K562 (cell line): ENCODE measurements around the gene SLX9.

Experiments used
- BCL6 ChIP-seq: fragments of 250-450 bp; sonication (Bioruptor Pico); IDR thresholded peaks from 2 replicates; pipeline ENCODE4 v1.4.0; 2020
- BRCA1 ChIP-seq, 2 experiments: fragments of 450-650 bp in 1 of 2; sonication (generic) in 1 of 2; formaldehyde crosslinking in 1 of 2; IDR thresholded peaks; 2 replicates each; pipeline versions ENCODE4 v1.5.0 to v1.6.1; 2017 to 2020; ENCODE audit warnings: mild to moderate bottlenecking in 1 of 2, missing genetic modification reagents in 1 of 2
- KLF1 ChIP-seq: fragments of 450-650 bp; IDR thresholded peaks from 2 replicates; pipeline ENCODE4 v1.6.1; 2016; ENCODE audit warnings: missing genetic modification characterization, missing compliant biosample characterization
- SETDB1 ChIP-seq: IDR thresholded peaks from one replicate; pipeline ENCODE4 v1.6.1; 2012; ENCODE audit warnings: low read length, control low read depth, inconsistent platforms
- TFE3 ChIP-seq: fragments of 450-650 bp; formaldehyde crosslinking; IDR thresholded peaks from 2 replicates; pipeline ENCODE4 v1.4.0; 2020; ENCODE audit warnings: mild to moderate bottlenecking, mixed read lengths
- YBX1 ChIP-seq: fragments of 450-650 bp; IDR thresholded peaks from 2 replicates; pipeline ENCODE4 v1.7.1; 2016; ENCODE audit warnings: mild to moderate bottlenecking
- ZNF24 ChIP-seq: fragments of 450-650 bp; IDR thresholded peaks from 2 replicates; pipeline ENCODE4 v1.6.1; 2016
- TF ChIP-seq, protein P1 (sequence below), 3 experiments: IDR thresholded peaks in 2 of 3; conservative IDR thresholded peaks in 1 of 3; 2 replicates each; pipeline ENCODE4 v1.5.1; 2011 to 2012; ENCODE audit warnings: low read length in 3 of 3, mild to moderate bottlenecking in 3 of 3, control low read depth in 2 of 3, improper control_type of control experiment in 1 of 3, inconsistent platforms in 1 of 3, low read depth in 1 of 3, mixed read lengths in 1 of 3, moderate library complexity in 1 of 3; ENCODE audit not compliant: insufficient read depth in 2 of 3

- no peak for TF ChIP-seq ZNF24
- no peak for TF ChIP-seq BRCA1 (IDR thresholded peaks at IDR 0.05)
- no peak for TF ChIP-seq BRCA1 (CRISPR knock-in tag; IDR thresholded peaks at IDR 0.05)
- no peak for TF ChIP-seq SETDB1
- TF ChIP-seq, protein P1, sequence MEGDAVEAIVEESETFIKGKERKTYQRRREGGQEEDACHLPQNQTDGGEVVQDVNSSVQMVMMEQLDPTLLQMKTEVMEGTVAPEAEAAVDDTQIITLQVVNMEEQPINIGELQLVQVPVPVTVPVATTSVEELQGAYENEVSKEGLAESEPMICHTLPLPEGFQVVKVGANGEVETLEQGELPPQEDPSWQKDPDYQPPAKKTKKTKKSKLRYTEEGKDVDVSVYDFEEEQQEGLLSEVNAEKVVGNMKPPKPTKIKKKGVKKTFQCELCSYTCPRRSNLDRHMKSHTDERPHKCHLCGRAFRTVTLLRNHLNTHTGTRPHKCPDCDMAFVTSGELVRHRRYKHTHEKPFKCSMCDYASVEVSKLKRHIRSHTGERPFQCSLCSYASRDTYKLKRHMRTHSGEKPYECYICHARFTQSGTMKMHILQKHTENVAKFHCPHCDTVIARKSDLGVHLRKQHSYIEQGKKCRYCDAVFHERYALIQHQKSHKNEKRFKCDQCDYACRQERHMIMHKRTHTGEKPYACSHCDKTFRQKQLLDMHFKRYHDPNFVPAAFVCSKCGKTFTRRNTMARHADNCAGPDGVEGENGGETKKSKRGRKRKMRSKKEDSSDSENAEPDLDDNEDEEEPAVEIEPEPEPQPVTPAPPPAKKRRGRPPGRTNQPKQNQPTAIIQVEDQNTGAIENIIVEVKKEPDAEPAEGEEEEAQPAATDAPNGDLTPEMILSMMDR (IDR thresholded peaks at IDR 0.05 in 2 of 3, conservative IDR thresholded peaks at IDR 0.05 in 1 of 3; ENCODE audit: insufficient read depth in 2 of 3, low read depth in 1 of 3, low read length in 3 of 3) = no peak
- no peak for TF ChIP-seq TFE3 (CRISPR knock-in tag)
- TF ChIP-seq BCL6 = no peak
- TF ChIP-seq KLF1 = no peak
- no peak for TF ChIP-seq YBX1
These were observed 28.8 kb upstream of the SLX9 start for GRCh38 chr21:44911068-44911383.
